WTC11 (cell line): ENCODE data around the gene CACNA1C. TPM values are rescaled to one million over a fixed set of nuclear protein-coding genes. Genes with fewer than 3 reads are reported as not detected.

Experiments used
- ATAC-seq: fragments of 200-7000 bp; cut with Tn5 transposase; 2 replicates; pipeline ENCODE4 v1.10.0; 2021; ENCODE audit warnings: mild to moderate bottlenecking, moderate library complexity
- CTCF ChIA-PET: fragments of 300-600 bp; sonication (Branson Sonifier 250); formaldehyde crosslinking; loops from one replicate; lab custom pipeline; 2021; ENCODE audit warnings: antibody characterized with exemption; lab: Charles Lee
- POLR2A ChIA-PET: fragments of 350-600 bp; sonication (Branson Sonifier 250); formaldehyde crosslinking; loops from one replicate; lab custom pipeline; 2021; ENCODE audit warnings: antibody characterized with exemption; lab: Charles Lee
- DNase-seq: peaks from one replicate; pipeline ENCODE4 v3.0.0; 2021; ENCODE audit warnings: low spot score
- H3K27ac Mint-ChIP-seq: 2 replicates; pipeline ENCODE4 v1.8.0; 2021; ENCODE audit warnings: mixed read lengths
- H3K27me3 Mint-ChIP-seq: 2 replicates; pipeline ENCODE4 v1.8.0; 2021; ENCODE audit warnings: low read depth, mild to moderate bottlenecking, moderate library complexity, mixed read lengths
- H3K36me3 Mint-ChIP-seq: 2 replicates; pipeline ENCODE4 v1.8.0; 2021; ENCODE audit warnings: mixed read lengths
- H3K4me1 Mint-ChIP-seq: 2 replicates; pipeline ENCODE4 v1.8.0; 2022; ENCODE audit warnings: mixed read lengths
- H3K4me3 Mint-ChIP-seq: 2 replicates; pipeline ENCODE4 v1.8.0; 2021; ENCODE audit warnings: mild to moderate bottlenecking, moderate library complexity, mixed read lengths
- H3K9me3 Mint-ChIP-seq: 2 replicates; pipeline ENCODE4 v1.8.0; 2021; ENCODE audit warnings: mixed read lengths
- ELF4 ChIP-seq: sonication (generic); formaldehyde crosslinking; IDR thresholded peaks from 2 replicates; pipeline ENCODE4 v1.8.1; 2022; ENCODE audit warnings: low read depth, mild to moderate bottlenecking, moderate library complexity, missing genetic modification reagents
- ESRRA ChIP-seq: sonication (generic); formaldehyde crosslinking; IDR thresholded peaks from 2 replicates; pipeline ENCODE4 v1.8.1; 2022; ENCODE audit warnings: mild to moderate bottlenecking, missing genetic modification reagents, borderline replicate concordance
- ETV6 ChIP-seq: sonication (generic); formaldehyde crosslinking; IDR thresholded peaks from 2 replicates; pipeline ENCODE4 v1.8.1; 2022; ENCODE audit warnings: mild to moderate bottlenecking, missing genetic modification reagents
- FOXJ3 ChIP-seq: sonication (generic); formaldehyde crosslinking; IDR thresholded peaks from 2 replicates; pipeline ENCODE4 v1.9.0; 2021; ENCODE audit warnings: missing genetic modification reagents, mild to moderate bottlenecking, borderline replicate concordance
- JAZF1 ChIP-seq: fragments of 250-450 bp; sonication (Bioruptor Pico); IDR thresholded peaks from 2 replicates; pipeline ENCODE4 v1.9.0; 2021; ENCODE audit warnings: moderate library complexity, mild to moderate bottlenecking, inconsistent platforms
- JUN ChIP-seq: sonication (generic); formaldehyde crosslinking; IDR thresholded peaks from 2 replicates; pipeline ENCODE4 v1.8.0; 2023; ENCODE audit warnings: mild to moderate bottlenecking, missing genetic modification reagents
- NR1H2 ChIP-seq: sonication (generic); formaldehyde crosslinking; IDR thresholded peaks from 2 replicates; pipeline ENCODE4 v1.9.0; 2021; ENCODE audit warnings: mild to moderate bottlenecking, moderate library complexity, missing genetic modification reagents
- PRRX2 ChIP-seq: fragments of 250-450 bp; sonication (Bioruptor Pico); IDR thresholded peaks from 2 replicates; pipeline ENCODE4 v1.8.0; 2021; ENCODE audit warnings: mild to moderate bottlenecking
- SMAD3 ChIP-seq: sonication (generic); formaldehyde crosslinking; IDR thresholded peaks from 2 replicates; pipeline ENCODE4 v1.8.0; 2022; ENCODE audit warnings: missing genetic modification reagents, mild to moderate bottlenecking, borderline replicate concordance
- total RNA-seq: library from RNA; stranded (reverse); gene quantifications from 3 replicates; pipeline ENCODE4 v1.2.3, GENCODE V29; 2021
- TF ChIP-seq, protein P1 (sequence below): sonication (generic); formaldehyde crosslinking; IDR thresholded peaks from 2 replicates; pipeline ENCODE4 v1.8.0; 2022; ENCODE audit warnings: mild to moderate bottlenecking, missing genetic modification reagents
- TF ChIP-seq, protein P2 (sequence below): fragments of 200-600 bp; IDR thresholded peaks from 2 replicates; pipeline ENCODE4 v1.8.0; 2022; ENCODE audit warnings: antibody characterized with exemption
- TF ChIP-seq, protein P3 (sequence below): sonication (generic); formaldehyde crosslinking; IDR thresholded peaks from 2 replicates; pipeline ENCODE4 v1.8.1; 2022; ENCODE audit warnings: low read depth, mild to moderate bottlenecking, moderate library complexity, missing genetic modification reagents, borderline replicate concordance
- TF ChIP-seq, protein P4 (sequence below): sonication (generic); formaldehyde crosslinking; IDR thresholded peaks from 2 replicates; pipeline ENCODE4 v1.8.0; 2023; ENCODE audit warnings: missing genetic modification reagents, mild to moderate bottlenecking, borderline replicate concordance
- TF ChIP-seq, protein P5 (sequence below): sonication (generic); formaldehyde crosslinking; IDR thresholded peaks from 2 replicates; pipeline ENCODE4 v1.8.1; 2023; ENCODE audit warnings: mild to moderate bottlenecking, missing genetic modification reagents

Gene CACNA1C
- total RNA-seq, 1 experiment from 2014 or later, result 1.7 TPM

DNA sequence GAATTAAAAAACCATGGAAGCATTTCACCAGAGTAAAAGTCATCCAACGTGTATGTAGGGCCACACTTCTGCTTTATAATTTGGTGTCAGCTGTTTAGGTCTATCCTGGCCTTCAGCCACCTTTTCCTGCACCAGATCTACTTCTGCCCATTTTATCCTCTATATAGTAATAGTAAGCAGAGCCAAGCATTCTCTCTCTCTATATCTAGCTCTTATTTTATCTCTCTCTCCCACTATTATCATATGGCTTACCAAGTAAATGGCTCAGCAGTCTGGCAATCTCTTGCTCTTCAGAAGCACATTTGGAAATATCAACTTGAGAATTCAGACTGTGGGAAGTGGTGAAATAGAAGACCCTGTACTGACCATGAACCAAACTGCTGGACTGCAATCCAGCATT, 657.9 kb downstream of the CACNA1C start:
- ChIA-PET POLR2A (no interaction called here), CTCF (interaction anchor here (0.9 to 2.0 kb wide), 3 partner anchors 19 to 124 kb away, joined by 3 to 8 read pairs (median 5); partner anchors contain the start of gene NRIP2)
- Mint-ChIP-seq H3K27ac (no peak overlapping the region), H3K4me3 (no peak overlapping the region), H3K4me1 (no peaks in the 10 kb centered on the region), H3K27me3 (peaks cover 34% of the 10 kb centered on the region), H3K9me3 (peaks cover 17% of the 10 kb centered on the region), H3K36me3 (no peaks in the 10 kb centered on the region)
- DNase-seq (no peak), ATAC-seq (no peak)
- TF ChIP-seq ESRRA (no peak), PRRX2 (CRISPR knock-in tag) (no peak), SMAD3 (CRISPR knock-in tag) (no peak)
- TF ChIP-seq, protein P1, sequence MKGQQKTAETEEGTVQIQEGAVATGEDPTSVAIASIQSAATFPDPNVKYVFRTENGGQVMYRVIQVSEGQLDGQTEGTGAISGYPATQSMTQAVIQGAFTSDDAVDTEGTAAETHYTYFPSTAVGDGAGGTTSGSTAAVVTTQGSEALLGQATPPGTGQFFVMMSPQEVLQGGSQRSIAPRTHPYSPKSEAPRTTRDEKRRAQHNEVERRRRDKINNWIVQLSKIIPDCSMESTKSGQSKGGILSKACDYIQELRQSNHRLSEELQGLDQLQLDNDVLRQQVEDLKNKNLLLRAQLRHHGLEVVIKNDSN, result no peak

DNA sequence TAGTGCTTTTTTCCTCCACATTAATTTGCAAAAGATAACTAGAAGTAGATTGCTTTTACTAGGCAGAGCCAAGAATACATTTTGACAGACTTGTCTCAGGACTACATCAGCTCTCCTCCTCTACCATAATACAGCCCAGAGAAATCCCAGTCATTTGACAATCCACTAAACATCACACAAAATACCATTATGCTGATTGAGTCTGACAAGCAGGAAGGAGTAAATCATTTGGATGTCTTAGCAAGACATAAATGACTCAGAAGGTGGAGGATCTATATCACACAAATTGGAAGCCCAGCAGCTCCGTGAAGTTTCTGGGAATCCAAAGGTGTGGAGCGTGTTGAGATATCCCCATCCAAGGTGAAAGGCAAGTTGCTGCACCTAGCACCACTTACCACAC, 666.6 kb downstream of the CACNA1C start:
- Mint-ChIP-seq H3K4me3 (no peak overlapping the region), H3K36me3 (no peaks in the 10 kb centered on the region), H3K27me3 (peaks cover 33% of the 10 kb centered on the region), H3K4me1 (no peaks in the 10 kb centered on the region), H3K9me3 (no peaks in the 10 kb centered on the region), H3K27ac (no peak overlapping the region)
- ChIA-PET CTCF (interaction anchor here (0.7 to 1.8 kb wide), 3 partner anchors 28 to 127 kb away, joined by 3 to 7 read pairs (median 3); no protein-coding TSS in a partner anchor), POLR2A (no interaction called here)
- DNase-seq (no peak), ATAC-seq (no peak)
- TF ChIP-seq, protein P2, sequence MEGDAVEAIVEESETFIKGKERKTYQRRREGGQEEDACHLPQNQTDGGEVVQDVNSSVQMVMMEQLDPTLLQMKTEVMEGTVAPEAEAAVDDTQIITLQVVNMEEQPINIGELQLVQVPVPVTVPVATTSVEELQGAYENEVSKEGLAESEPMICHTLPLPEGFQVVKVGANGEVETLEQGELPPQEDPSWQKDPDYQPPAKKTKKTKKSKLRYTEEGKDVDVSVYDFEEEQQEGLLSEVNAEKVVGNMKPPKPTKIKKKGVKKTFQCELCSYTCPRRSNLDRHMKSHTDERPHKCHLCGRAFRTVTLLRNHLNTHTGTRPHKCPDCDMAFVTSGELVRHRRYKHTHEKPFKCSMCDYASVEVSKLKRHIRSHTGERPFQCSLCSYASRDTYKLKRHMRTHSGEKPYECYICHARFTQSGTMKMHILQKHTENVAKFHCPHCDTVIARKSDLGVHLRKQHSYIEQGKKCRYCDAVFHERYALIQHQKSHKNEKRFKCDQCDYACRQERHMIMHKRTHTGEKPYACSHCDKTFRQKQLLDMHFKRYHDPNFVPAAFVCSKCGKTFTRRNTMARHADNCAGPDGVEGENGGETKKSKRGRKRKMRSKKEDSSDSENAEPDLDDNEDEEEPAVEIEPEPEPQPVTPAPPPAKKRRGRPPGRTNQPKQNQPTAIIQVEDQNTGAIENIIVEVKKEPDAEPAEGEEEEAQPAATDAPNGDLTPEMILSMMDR, result no peak
- no peak for TF ChIP-seq FOXJ3 (CRISPR knock-in tag)
- no peak for TF ChIP-seq ETV6
- TF ChIP-seq, protein P3, sequence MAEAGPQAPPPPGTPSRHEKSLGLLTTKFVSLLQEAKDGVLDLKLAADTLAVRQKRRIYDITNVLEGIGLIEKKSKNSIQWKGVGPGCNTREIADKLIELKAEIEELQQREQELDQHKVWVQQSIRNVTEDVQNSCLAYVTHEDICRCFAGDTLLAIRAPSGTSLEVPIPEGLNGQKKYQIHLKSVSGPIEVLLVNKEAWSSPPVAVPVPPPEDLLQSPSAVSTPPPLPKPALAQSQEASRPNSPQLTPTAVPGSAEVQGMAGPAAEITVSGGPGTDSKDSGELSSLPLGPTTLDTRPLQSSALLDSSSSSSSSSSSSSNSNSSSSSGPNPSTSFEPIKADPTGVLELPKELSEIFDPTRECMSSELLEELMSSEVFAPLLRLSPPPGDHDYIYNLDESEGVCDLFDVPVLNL (CRISPR knock-in tag), result no peak
- TF ChIP-seq, protein P4, sequence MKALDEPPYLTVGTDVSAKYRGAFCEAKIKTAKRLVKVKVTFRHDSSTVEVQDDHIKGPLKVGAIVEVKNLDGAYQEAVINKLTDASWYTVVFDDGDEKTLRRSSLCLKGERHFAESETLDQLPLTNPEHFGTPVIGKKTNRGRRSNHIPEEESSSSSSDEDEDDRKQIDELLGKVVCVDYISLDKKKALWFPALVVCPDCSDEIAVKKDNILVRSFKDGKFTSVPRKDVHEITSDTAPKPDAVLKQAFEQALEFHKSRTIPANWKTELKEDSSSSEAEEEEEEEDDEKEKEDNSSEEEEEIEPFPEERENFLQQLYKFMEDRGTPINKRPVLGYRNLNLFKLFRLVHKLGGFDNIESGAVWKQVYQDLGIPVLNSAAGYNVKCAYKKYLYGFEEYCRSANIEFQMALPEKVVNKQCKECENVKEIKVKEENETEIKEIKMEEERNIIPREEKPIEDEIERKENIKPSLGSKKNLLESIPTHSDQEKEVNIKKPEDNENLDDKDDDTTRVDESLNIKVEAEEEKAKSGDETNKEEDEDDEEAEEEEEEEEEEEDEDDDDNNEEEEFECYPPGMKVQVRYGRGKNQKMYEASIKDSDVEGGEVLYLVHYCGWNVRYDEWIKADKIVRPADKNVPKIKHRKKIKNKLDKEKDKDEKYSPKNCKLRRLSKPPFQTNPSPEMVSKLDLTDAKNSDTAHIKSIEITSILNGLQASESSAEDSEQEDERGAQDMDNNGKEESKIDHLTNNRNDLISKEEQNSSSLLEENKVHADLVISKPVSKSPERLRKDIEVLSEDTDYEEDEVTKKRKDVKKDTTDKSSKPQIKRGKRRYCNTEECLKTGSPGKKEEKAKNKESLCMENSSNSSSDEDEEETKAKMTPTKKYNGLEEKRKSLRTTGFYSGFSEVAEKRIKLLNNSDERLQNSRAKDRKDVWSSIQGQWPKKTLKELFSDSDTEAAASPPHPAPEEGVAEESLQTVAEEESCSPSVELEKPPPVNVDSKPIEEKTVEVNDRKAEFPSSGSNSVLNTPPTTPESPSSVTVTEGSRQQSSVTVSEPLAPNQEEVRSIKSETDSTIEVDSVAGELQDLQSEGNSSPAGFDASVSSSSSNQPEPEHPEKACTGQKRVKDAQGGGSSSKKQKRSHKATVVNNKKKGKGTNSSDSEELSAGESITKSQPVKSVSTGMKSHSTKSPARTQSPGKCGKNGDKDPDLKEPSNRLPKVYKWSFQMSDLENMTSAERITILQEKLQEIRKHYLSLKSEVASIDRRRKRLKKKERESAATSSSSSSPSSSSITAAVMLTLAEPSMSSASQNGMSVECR, result no peak

DNA sequence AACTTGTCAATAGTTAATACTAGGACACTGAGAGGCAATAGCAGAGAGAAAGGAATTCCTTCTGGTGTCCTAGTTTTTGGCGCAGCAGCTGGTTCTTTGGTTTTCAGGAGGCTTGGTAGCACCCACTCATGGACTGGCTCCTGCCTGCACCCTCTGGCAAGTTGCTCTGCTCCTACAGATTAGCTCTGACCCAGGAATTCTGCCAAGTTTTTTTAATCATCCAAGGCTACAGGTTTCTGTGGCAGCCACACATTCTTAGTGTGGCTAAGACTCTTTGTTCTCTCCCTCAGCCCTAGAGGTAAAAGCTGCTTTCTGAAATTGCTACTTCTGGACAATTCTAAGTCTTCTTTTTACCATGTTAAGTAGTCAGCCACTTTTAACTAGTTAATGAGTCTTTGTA, 670.0 kb downstream of the CACNA1C start:
- peaks cover 27% of the 10 kb centered on the region for H3K27me3 Mint-ChIP-seq
- no peak for ATAC-seq
- no peaks in the 10 kb centered on the region for H3K9me3 Mint-ChIP-seq
- H3K36me3 Mint-ChIP-seq, result no peaks in the 10 kb centered on the region
- ChIA-PET POLR2A (no interaction called here), CTCF (interaction anchor here (1.2 to 1.9 kb wide), 2 partner anchors 31 to 61 kb away, joined by 3 to 6 read pairs; no protein-coding TSS in a partner anchor)
- H3K4me1 Mint-ChIP-seq, result no peaks in the 10 kb centered on the region
- TF ChIP-seq JAZF1 (no peak), PRRX2 (CRISPR knock-in tag) (no peak), NR1H2 (CRISPR knock-in tag) (no peak), JUN (CRISPR knock-in tag) (no peak), ELF4 (CRISPR knock-in tag) (no peak)
- TF ChIP-seq, protein P5, sequence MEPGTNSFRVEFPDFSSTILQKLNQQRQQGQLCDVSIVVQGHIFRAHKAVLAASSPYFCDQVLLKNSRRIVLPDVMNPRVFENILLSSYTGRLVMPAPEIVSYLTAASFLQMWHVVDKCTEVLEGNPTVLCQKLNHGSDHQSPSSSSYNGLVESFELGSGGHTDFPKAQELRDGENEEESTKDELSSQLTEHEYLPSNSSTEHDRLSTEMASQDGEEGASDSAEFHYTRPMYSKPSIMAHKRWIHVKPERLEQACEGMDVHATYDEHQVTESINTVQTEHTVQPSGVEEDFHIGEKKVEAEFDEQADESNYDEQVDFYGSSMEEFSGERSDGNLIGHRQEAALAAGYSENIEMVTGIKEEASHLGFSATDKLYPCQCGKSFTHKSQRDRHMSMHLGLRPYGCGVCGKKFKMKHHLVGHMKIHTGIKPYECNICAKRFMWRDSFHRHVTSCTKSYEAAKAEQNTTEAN (CRISPR knock-in tag), result no peak
- no peak for DNase-seq
- no peak overlapping the region for H3K27ac Mint-ChIP-seq
- no peak overlapping the region for H3K4me3 Mint-ChIP-seq
